Measurements from ENCODE around the gene SLAMF7. TPM values are rescaled to one million over a fixed set of nuclear protein-coding genes. Genes with fewer than 3 reads are reported as not detected.
"Not testable (repeated sequence)": the region's sequence is repeated elsewhere in the genome, so short reads cannot be mapped to it uniquely, and the experiment has no call there.

The SLAMF7 gene, protein sequence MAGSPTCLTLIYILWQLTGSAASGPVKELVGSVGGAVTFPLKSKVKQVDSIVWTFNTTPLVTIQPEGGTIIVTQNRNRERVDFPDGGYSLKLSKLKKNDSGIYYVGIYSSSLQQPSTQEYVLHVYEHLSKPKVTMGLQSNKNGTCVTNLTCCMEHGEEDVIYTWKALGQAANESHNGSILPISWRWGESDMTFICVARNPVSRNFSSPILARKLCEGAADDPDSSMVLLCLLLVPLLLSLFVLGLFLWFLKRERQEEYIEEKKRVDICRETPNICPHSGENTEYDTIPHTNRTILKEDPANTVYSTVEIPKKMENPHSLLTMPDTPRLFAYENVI
- 1 to 10 TPM in 1 of 8 experiments, under 1 TPM in 5, not detected in 2; 0.08 to 1.1 (median 0.12) TPM for total RNA-seq

DNA sequence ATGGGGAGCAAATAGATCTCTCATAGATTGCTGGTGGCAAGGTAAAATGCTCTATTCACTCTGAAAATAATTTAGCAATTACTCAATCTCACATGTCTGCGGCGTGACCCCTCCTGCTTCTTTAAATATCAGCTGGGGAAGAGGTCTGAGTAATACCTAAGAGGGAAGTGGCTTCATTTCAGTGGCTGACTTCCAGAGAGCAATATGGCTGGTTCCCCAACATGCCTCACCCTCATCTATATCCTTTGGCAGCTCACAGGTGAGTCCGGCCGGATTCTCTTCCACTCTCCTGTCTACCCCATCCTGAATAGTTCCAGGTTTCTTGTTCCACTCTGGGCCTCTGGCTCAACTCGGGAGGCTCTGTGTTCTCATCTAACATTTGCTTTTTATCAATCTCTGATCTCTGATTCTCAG is at the start of gene SLAMF7:
Gene SLAMF7 (plus strand): TSS at position 150 of the 414 bp plus-strand sequence. CDS start 55 bp downstream, at position 205.
- ATAC-seq (replicated peaks in 6 of 8) = peak in 1 of 8 experiments; percentile 76
- in situ Hi-C loops (cut with MboI; ENCODE audit: low pct_unique_long_range_greater_than_20kb in 2 of 9, low sequenced_read_pairs in 9 of 9, unreplicated experiment in 9 of 9) = loop anchor here in 1 of 9 experiments (25.0 kb wide), 1 partner anchor 248 kb away; no protein-coding TSS in a partner anchor

DNA sequence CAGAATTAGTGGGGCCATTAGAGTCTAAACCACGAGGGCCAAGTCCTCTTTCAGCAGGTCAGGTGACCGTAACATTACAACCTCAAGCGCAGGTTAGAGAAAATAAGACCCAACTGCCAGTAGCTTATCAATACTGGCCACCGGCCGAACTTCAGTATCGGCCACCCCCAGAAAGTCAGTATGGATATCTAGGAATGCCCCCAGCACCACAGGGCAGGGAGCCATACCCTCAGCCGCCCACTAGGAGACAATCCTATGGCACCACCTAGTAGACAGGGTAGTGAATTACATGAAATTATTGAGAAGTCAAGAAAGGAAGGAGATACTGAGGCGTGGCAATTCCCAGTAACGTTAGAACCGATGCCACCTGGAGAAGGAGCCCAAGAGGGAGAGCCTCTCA is 46.7 kb upstream of the SLAMF7 start:
- not testable (repeated sequence) for H3K27ac ChIP-seq; H3K4me3 ChIP-seq; H3K4me1 ChIP-seq (replicated peaks in 1 of 2); ATAC-seq (replicated peaks in 6 of 8)
- WGBS, 10 experiments = 57 to 93% (median 82%) methylated on average over 2 to 10 of the region's 10 CpGs; no CpG with 5 or more reads in 1 of the 10 experiments
- in situ Hi-C loops (cut with MboI; ENCODE audit: low pct_unique_long_range_greater_than_20kb in 2 of 9, low sequenced_read_pairs in 9 of 9, unreplicated experiment in 9 of 9) = loop anchor here in 1 of 9 experiments (25.0 kb wide), 1 partner anchor 270 kb away; the partner anchor contains the start of gene ITLN2

More for the DNA sequence above, at the start of gene SLAMF7:
- Histone ChIP-seq H3K27ac (no peak within 1 kb of the TSS), H3K4me1 (replicated peaks in 1 of 2) (no peaks in the 10 kb centered on the region), H3K4me3 (no peak within 1 kb of the TSS)
- 0 to 94% (median 50%) methylated on average over 2 to 5 of the region's 5 CpGs; no CpG with 5 or more reads in 2 of the 10 experiments for WGBS, 10 experiments

DNA sequence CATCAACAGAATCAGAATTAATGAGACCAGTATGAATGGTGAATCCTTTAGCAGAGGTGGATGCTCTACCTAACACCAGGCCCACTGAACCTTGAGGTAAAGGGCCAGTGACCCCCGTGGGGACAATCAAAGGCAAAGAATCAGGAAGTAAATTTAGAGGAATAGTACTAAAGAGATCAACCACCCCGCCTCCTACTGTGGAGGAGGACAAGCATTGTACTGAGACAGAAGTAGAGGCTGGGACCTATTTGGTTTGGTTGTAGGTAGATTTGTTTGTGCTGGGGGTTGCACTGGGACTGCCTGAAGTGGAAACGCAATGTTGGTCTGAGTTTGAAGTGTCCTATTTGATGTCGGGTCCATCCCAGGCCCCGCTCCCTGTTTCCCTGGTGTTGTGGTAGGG is 36.9 kb upstream of the SLAMF7 start:
- no peaks in the 10 kb centered on the region for H3K4me1 ChIP-seq (replicated peaks in 1 of 2)
- H3K4me3 ChIP-seq = no peak overlapping the region
- no peak for ATAC-seq (replicated peaks in 6 of 8)
- in situ Hi-C loops (cut with MboI; ENCODE audit: low pct_unique_long_range_greater_than_20kb in 2 of 9, low sequenced_read_pairs in 9 of 9, unreplicated experiment in 9 of 9) = loop anchor here in 1 of 9 experiments (25.0 kb wide), 1 partner anchor 90 kb away; no protein-coding TSS in a partner anchor
- 40 to 91% (median 68%) methylated on average over 1 to 5 of the region's 5 CpGs; no CpG with 5 or more reads in 3 of the 10 experiments for WGBS, 10 experiments
- no peak overlapping the region for H3K27ac ChIP-seq

DNA sequence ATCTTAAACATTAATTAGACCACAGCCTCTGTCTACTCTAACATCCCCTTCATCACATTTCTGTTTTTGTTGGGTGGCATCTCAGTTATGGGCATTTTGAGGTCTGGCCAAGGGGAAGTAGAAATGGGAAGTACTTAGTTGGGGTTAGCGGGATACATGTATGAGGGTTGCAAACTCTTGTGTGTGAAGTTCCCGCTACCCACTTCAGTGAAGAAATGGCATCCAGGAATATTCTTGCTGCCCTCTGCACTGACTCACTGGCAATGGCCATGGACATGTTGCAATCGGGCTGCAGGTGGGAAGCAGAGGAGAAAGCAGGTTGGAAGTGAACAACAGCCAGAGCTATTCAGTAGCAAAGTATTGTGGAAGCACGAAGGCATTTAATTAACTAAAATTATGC is 34.8 kb upstream of the SLAMF7 start:
- no peak overlapping the region for H3K4me3 ChIP-seq
- no peaks in the 10 kb centered on the region for H3K4me1 ChIP-seq (replicated peaks in 1 of 2)
- no peak for ATAC-seq (replicated peaks in 6 of 8)
- no peak overlapping the region for H3K27ac ChIP-seq
- WGBS, 10 experiments = 4 to 85% (median 81%) methylated on average over 2 to 4 of the region's 4 CpGs
- in situ Hi-C loops (cut with MboI; ENCODE audit: low pct_unique_long_range_greater_than_20kb in 2 of 9, low sequenced_read_pairs in 9 of 9, unreplicated experiment in 9 of 9) = loop anchor here in 1 of 9 experiments (25.0 kb wide), 1 partner anchor 92 kb away; no protein-coding TSS in a partner anchor

DNA sequence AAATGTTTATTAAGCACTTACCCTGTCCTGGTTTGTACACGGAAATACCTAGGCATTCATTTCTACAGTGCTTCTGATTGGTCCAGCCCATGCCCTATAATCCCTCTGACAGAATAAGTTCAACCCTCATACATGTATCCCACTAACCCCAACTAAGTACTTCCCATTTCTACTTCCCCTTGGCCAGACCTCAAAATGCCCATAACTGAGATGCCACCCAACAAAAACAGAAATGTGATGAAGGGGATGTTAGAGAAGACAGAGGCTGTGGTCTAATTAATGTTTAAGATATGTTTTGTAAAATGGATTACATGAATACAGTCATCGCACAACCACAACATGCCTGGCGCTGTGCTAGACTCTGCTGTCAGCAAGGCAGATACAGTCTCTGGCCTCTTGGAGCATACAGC is 33.8 kb upstream of the SLAMF7 start:
- WGBS, 10 experiments = 0 to 100% (median 83%) methylated on average over 1 to 3 of the region's 3 CpGs; no CpG with 5 or more reads in 1 of the 10 experiments
- not testable (repeated sequence) for ATAC-seq (replicated peaks in 6 of 8); H3K27ac ChIP-seq; H3K4me1 ChIP-seq (replicated peaks in 1 of 2); H3K4me3 ChIP-seq
- in situ Hi-C loops (cut with MboI; ENCODE audit: low pct_unique_long_range_greater_than_20kb in 2 of 9, low sequenced_read_pairs in 9 of 9, unreplicated experiment in 9 of 9) = loop anchor here in 1 of 9 experiments (25.0 kb wide), 1 partner anchor 93 kb away; no protein-coding TSS in a partner anchor

DNA sequence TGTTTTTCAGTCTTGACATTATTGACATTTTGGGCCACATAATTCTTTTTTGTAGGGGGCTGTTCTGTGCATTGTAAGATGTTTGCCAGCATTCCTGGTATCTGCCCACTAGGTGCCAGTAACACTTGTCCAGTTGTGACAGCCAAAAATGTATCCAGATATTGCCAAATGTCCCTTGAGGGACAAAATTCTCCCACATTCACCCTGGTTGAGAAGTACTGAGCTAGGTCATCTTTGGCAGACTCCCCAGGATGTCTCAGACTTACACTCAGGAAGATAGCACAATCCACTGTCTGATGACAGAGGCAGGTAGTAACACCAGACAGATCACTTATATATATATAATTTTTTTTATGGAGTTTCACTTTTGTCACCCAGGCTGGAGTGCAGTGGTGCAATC is 33.3 kb upstream of the SLAMF7 start:
- H3K4me3 ChIP-seq = no peak overlapping the region
- in situ Hi-C loops (cut with MboI; ENCODE audit: low pct_unique_long_range_greater_than_20kb in 2 of 9, low sequenced_read_pairs in 9 of 9, unreplicated experiment in 9 of 9) = loop anchor here in 1 of 9 experiments (25.0 kb wide), 1 partner anchor 93 kb away; no protein-coding TSS in a partner anchor
- no peaks in the 10 kb centered on the region for H3K4me1 ChIP-seq (replicated peaks in 1 of 2)
- ATAC-seq (replicated peaks in 6 of 8) = no peak
- no peak overlapping the region for H3K27ac ChIP-seq

DNA sequence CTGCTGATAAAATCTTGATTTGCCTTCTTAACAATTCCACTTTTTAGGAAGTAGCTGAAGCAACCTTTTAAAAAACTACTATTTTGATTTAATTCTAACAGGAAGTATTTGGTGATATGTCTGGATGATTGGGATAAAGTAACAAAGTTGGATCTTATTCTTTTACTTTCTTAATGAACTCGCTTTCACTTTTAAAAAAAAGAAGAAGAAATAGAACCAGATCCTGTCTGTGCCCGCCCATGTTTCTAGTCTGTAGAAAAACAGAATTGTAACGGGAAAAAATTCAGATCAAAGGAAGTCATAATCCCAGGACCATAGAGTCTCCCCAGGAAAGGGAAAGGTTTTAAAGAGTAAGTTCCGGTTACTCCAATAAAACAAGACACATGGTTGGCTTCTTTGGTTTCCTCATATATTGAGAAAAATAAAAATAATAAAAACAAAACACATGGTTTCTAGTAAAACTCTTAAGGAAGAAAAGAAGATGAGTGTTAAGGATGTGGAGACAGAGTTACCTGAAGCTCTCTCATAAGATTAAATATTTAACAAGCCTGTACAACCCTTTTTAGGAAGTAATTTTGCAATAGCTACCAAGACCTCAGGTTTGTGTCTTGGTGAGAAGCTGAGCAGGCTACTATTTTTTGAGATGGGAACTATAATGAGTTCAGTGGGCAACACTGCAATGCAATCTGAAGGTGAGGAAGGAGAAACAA is 32.4 kb upstream of the SLAMF7 start:
- in situ Hi-C loops (cut with MboI; ENCODE audit: low pct_unique_long_range_greater_than_20kb in 2 of 9, low sequenced_read_pairs in 9 of 9, unreplicated experiment in 9 of 9) = loop anchor here in 1 of 9 experiments (25.0 kb wide), 1 partner anchor 94 kb away; no protein-coding TSS in a partner anchor
- 0 to 73% (median 62%) methylated on average over 2 to 4 of the region's 4 CpGs for WGBS, 10 experiments

DNA sequence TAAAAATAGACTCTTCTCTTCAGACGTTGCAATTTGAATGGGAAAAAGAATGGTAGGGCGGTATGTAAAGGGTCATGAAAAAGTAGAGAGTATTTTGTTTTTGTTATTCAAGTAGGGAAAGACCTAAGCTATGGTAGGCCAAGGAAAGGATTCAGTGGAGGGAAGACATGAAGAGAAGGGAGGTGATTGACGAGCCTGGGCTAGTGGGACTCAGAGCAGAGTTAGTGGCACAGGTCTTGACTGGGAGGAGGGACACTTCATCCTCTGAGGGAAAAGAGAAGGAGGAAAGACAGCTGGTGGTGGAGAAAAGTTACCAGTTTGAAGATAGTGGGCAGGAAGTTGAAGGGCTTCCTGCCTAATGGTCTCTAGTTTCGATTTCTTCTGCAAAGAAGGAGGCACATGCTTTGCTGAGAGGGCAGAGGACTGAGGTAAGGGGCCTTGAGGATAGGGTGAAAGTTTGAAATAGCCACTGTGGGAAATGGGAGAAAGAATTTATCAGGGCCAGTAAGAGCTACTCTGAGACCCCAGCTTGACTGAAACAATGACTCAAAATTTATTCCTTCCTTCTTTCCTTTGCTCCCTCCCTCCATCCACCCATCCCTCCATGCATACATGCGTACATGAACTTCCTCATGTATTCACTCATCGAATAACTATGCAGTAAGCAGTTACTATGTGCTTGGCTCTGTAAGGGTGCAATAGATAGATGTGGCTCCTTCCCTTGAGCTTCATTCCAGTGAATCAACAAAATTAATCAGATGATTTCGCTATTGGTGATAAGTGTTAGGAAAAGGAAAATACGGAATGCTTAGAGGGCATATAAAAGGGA is 31.6 kb upstream of the SLAMF7 start:
- no peak overlapping the region for H3K4me3 ChIP-seq
- 5 to 80% (median 44%) methylated on average over 3 to 7 of the region's 8 CpGs for WGBS, 10 experiments
- no peaks in the 10 kb centered on the region for H3K4me1 ChIP-seq (replicated peaks in 1 of 2)
- in situ Hi-C loops (cut with MboI; ENCODE audit: low pct_unique_long_range_greater_than_20kb in 2 of 9, low sequenced_read_pairs in 9 of 9, unreplicated experiment in 9 of 9) = loop anchor here in 1 of 9 experiments (25.0 kb wide), 1 partner anchor 95 kb away; no protein-coding TSS in a partner anchor
- ATAC-seq (replicated peaks in 6 of 8) = peak in 2 of 8 experiments; percentile 79 to 87
- H3K27ac ChIP-seq = no peak overlapping the region

More for the DNA sequence above, 32.4 kb upstream of the SLAMF7 start:
- H3K4me1 ChIP-seq (replicated peaks in 1 of 2) = no peaks in the 10 kb centered on the region
- H3K4me3 ChIP-seq = no peak overlapping the region
- no peak overlapping the region for H3K27ac ChIP-seq
- no peak for ATAC-seq (replicated peaks in 6 of 8)

DNA sequence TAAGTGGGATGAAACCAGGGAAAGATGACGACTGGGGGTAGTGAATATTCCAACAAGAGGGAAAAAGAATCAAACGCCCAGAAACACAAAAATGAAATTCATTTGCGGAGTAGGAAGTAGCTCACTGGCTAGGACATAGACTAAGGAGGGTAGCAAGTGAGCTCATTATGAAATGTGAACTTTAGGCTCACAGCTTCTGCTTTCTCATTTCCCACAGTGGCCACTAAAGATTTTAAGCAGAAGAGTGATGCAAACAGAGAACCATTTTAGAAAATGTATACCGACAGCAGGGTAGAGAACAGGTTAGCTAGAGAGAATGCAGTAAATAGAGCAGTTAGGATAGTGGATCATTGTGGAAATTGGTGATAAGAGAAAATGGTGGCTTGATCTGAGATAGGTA is 30.9 kb upstream of the SLAMF7 start:
- WGBS, 10 experiments = 0 to 88% (median 73%) methylated on average over 2 to 4 of the region's 4 CpGs; no CpG with 5 or more reads in 1 of the 10 experiments
- in situ Hi-C loops (cut with MboI; ENCODE audit: low pct_unique_long_range_greater_than_20kb in 2 of 9, low sequenced_read_pairs in 9 of 9, unreplicated experiment in 9 of 9) = loop anchor here in 1 of 9 experiments (25.0 kb wide), 1 partner anchor 96 kb away; no protein-coding TSS in a partner anchor
- Histone ChIP-seq H3K27ac (no peak overlapping the region), H3K4me3 (no peak overlapping the region), H3K4me1 (replicated peaks in 1 of 2) (no peaks in the 10 kb centered on the region)
- no peak for ATAC-seq (replicated peaks in 6 of 8)

DNA sequence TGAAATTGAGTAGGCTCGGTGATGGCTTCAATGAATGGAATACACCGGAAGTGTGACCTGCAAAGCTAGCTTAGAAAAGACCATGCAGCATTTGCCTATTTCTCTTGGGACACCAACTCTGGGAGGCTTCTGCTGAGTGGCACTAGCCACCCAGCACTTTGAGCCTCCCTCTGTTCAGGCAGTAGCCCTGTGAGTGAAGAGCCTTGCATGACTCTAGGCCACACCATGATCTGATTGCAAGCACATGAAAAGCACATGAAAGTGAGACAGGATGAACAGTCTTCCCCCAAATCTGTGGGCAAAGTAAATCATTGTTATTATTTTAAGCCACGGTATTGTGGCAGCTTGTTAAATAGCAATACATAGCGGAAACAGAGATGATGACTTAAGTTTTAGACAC is 30.2 kb upstream of the SLAMF7 start:
- ATAC-seq (replicated peaks in 6 of 8) = no peak
- 0 to 100% (median 81%) methylated on average over 1 to 4 of the region's 4 CpGs for WGBS, 10 experiments
- Histone ChIP-seq H3K4me1 (replicated peaks in 1 of 2) (no peaks in the 10 kb centered on the region), H3K4me3 (no peak overlapping the region), H3K27ac (no peak overlapping the region)
- in situ Hi-C loops (cut with MboI; ENCODE audit: low pct_unique_long_range_greater_than_20kb in 2 of 9, low sequenced_read_pairs in 9 of 9, unreplicated experiment in 9 of 9) = loop anchor here in 1 of 9 experiments (25.0 kb wide), 1 partner anchor 96 kb away; no protein-coding TSS in a partner anchor

DNA sequence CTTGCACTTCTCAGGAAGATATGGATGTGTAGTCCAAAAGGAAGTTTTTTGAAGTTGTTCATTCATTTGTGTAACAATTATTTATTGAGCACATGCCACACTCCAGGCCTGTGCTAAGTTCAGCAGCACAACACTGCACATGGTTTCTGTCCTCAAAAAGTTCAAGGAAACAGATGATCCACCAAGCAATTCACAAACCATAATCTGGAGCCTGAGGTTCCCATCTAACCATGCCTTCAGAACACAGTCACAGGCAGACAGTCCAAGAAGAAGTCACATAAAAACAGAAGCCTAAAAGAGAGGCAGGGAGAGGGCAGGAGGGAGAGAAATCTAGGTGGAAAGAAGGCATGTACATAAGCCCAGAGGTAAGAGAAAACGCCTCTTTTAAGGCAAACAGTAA is 29.3 kb upstream of the SLAMF7 start:
- H3K4me3 ChIP-seq = no peak overlapping the region
- in situ Hi-C loops (cut with MboI; ENCODE audit: low pct_unique_long_range_greater_than_20kb in 2 of 9, low sequenced_read_pairs in 9 of 9, unreplicated experiment in 9 of 9) = loop anchor here in 1 of 9 experiments (25.0 kb wide), 1 partner anchor 97 kb away; no protein-coding TSS in a partner anchor
- no peaks in the 10 kb centered on the region for H3K4me1 ChIP-seq (replicated peaks in 1 of 2)
- no peak for ATAC-seq (replicated peaks in 6 of 8)
- H3K27ac ChIP-seq = no peak overlapping the region
- WGBS, 10 experiments = 9 to 78% (median 54%) methylated on average over 1 of the region's 1 CpG; no CpG with 5 or more reads in 4 of the 10 experiments

Data from motor neuron (in vitro differentiated cells).